Activated T-cell treated with anti-CD3 and anti-CD28 coated beads, Interleukin-2, amount 50 U/mL, for 24 hours (primary cell): Measurements from ENCODE around the gene SNRPD3.
A peak's percentile ranks its signal among the peaks of the same experiment; 100 is the strongest.
"Not testable (repeated sequence)": the region's sequence is repeated elsewhere in the genome, so short reads cannot be mapped to it uniquely, and the experiment has no call there.

Experiments used
- DNase-seq: peaks from one replicate; pipeline ENCODE4 v3.0.0-alpha.2; 2020
- H3K27ac Mint-ChIP-seq: 2 replicates; pipeline ENCODE4 v1.8.0; 2020; ENCODE audit warnings: mild to moderate bottlenecking, mixed read lengths
- H3K27me3 Mint-ChIP-seq: 2 replicates; pipeline ENCODE4 v1.8.0; 2020; ENCODE audit warnings: mixed read lengths
- H3K36me3 Mint-ChIP-seq: 2 replicates; pipeline ENCODE4 v1.8.0; 2020; ENCODE audit warnings: low read depth, mixed read lengths
- H3K4me1 Mint-ChIP-seq: 2 replicates; pipeline ENCODE4 v1.8.0; 2020; ENCODE audit warnings: low read depth, mixed read lengths
- H3K4me3 Mint-ChIP-seq: 2 replicates; pipeline ENCODE4 v1.8.0; 2020; ENCODE audit warnings: mild to moderate bottlenecking, moderate library complexity, mixed read lengths
- H3K9me3 Mint-ChIP-seq: 2 replicates; pipeline ENCODE4 v1.8.0; 2020; ENCODE audit warnings: mixed read lengths

Gene SNRPD3

GRCh38 chr22:24521791-24522245 lies 34.0 kb upstream of the SNRPD3 start:
- peaks cover 11% of the 10 kb centered on the region for H3K4me1 Mint-ChIP-seq
- H3K4me3 Mint-ChIP-seq: no peak overlapping the region
- no peak for DNase-seq
- H3K27ac Mint-ChIP-seq: peak overlapping the region; percentile 78
- no peaks in the 10 kb centered on the region for H3K9me3 Mint-ChIP-seq
- H3K36me3 Mint-ChIP-seq: no peaks in the 10 kb centered on the region
- no peaks in the 10 kb centered on the region for H3K27me3 Mint-ChIP-seq

GRCh38 chr22:24523873-24524272 lies 31.9 kb upstream of the SNRPD3 start:
- no peaks in the 10 kb centered on the region for H3K9me3 Mint-ChIP-seq
- H3K4me1 Mint-ChIP-seq: peaks cover 11% of the 10 kb centered on the region
- H3K27ac Mint-ChIP-seq: no peak overlapping the region
- H3K27me3 Mint-ChIP-seq: no peaks in the 10 kb centered on the region
- no peak for DNase-seq
- H3K4me3 Mint-ChIP-seq: no peak overlapping the region
- no peaks in the 10 kb centered on the region for H3K36me3 Mint-ChIP-seq

DNA sequence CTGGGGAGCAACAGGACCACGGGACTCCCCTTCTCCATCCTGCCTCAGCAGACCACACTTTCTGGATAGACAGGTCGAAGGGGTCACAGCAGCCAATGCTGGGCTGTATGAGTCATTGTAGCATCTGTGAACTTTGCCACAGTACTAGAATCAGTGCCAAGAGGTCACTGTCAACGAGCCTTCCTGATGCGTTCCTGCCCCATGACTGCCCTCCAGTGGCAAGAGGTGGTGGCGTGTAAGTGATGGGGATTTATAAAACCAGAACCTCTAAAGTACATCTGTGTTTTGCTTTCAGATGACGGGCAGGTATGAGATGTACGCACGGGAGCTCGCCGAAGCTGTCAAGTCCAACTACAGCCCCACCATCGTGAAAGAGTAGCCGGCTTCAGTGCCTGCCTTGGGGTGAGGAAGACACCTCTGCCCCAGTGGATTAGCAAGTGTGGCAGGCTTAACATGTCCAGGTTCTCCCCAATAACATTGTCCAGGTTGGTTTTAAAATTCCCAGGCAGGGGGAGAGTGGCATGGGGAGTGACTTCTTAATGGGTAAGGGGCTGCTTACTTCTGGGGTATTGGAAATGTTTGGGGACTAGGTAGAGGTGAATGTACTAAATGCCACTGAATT lies 30.3 kb upstream of the SNRPD3 start:
- H3K4me1 Mint-ChIP-seq: peaks cover 11% of the 10 kb centered on the region
- peak overlapping the region; percentile 26 for H3K27ac Mint-ChIP-seq
- no peaks in the 10 kb centered on the region for H3K9me3 Mint-ChIP-seq
- H3K4me3 Mint-ChIP-seq: no peak overlapping the region
- H3K36me3 Mint-ChIP-seq: no peaks in the 10 kb centered on the region
- H3K27me3 Mint-ChIP-seq: no peaks in the 10 kb centered on the region
- peak; percentile 83 for DNase-seq

- no peaks in the 10 kb centered on the region for H3K9me3 Mint-ChIP-seq
- no peaks in the 10 kb centered on the region for H3K27me3 Mint-ChIP-seq
- peaks cover 11% of the 10 kb centered on the region for H3K4me1 Mint-ChIP-seq
- no peaks in the 10 kb centered on the region for H3K36me3 Mint-ChIP-seq
- no peak overlapping the region for H3K27ac Mint-ChIP-seq
- H3K4me3 Mint-ChIP-seq: no peak overlapping the region
- DNase-seq: no peak
Measured at GRCh38 chr22:24526191-24526590, 29.6 kb upstream of the SNRPD3 start.

GRCh38 chr22:24529898-24530297 lies 25.9 kb upstream of the SNRPD3 start:
- no peaks in the 10 kb centered on the region for H3K36me3 Mint-ChIP-seq
- no peaks in the 10 kb centered on the region for H3K27me3 Mint-ChIP-seq
- H3K4me3 Mint-ChIP-seq: no peak overlapping the region
- no peak overlapping the region for H3K27ac Mint-ChIP-seq
- peaks cover 6% of the 10 kb centered on the region for H3K4me1 Mint-ChIP-seq
- no peaks in the 10 kb centered on the region for H3K9me3 Mint-ChIP-seq
- DNase-seq: no peak

GRCh38 chr22:24530968-24531367 lies 24.8 kb upstream of the SNRPD3 start:
- H3K36me3 Mint-ChIP-seq, H3K9me3 Mint-ChIP-seq, DNase-seq, H3K27ac Mint-ChIP-seq, H3K4me3 Mint-ChIP-seq, H3K4me1 Mint-ChIP-seq, H3K27me3 Mint-ChIP-seq: not testable (repeated sequence)

DNA sequence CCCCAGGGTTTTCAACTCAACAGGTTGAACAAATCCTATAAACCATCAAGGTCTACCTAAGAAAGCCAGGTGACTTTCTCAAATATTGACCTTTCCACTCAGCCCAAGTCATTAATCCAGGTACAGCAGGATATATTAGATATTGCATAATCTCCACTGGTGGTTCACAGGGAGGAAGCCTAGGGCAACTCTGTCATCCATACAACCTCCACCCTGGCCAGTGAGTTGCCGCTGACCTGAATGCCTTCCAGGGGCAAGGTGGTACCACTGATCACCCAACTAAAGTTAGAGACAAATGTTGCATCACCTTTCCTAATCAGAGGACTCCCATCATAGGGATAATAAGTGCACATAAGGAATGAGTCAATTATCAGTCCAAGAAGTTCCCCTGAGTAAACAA lies 23.7 kb upstream of the SNRPD3 start:
- H3K4me1 Mint-ChIP-seq: no peaks in the 10 kb centered on the region
- no peaks in the 10 kb centered on the region for H3K27me3 Mint-ChIP-seq

DNA sequence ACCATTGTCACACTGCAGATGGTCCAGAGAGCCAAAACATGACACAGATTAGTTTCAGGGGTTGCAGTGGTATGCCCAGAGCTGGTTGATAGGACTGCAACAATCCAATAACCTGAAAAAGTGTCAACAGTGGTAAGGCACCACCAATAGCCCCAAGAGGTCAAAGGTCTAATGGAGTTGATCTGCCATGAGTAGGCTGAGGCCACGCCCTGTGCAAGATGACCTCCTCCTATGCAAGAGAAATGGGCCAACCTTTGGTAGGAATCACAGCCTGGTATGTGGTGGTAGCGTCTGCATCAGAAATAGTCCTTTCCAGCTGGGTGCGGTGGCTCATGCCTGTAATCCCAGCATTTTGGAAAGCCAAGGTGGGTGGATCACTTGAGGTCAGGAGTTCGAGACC lies 20.5 kb upstream of the SNRPD3 start:
- Mint-ChIP-seq H3K27me3 (no peaks in the 10 kb centered on the region), H3K4me3 (no peak overlapping the region), H3K9me3 (no peaks in the 10 kb centered on the region), H3K4me1 (no peaks in the 10 kb centered on the region), H3K36me3 (peaks cover 13% of the 10 kb centered on the region), H3K27ac (no peak overlapping the region)
- no peak for DNase-seq

More for the DNA sequence above, 23.7 kb upstream of the SNRPD3 start:
- no peaks in the 10 kb centered on the region for H3K36me3 Mint-ChIP-seq
- H3K27ac Mint-ChIP-seq: no peak overlapping the region
- H3K9me3 Mint-ChIP-seq: no peaks in the 10 kb centered on the region
- DNase-seq: no peak
- no peak overlapping the region for H3K4me3 Mint-ChIP-seq

- Mint-ChIP-seq H3K27me3 (no peaks in the 10 kb centered on the region), H3K4me1 (no peaks in the 10 kb centered on the region), H3K4me3 (no peak overlapping the region), H3K27ac (no peak overlapping the region), H3K9me3 (no peaks in the 10 kb centered on the region), H3K36me3 (peaks cover 20% of the 10 kb centered on the region)
- no peak for DNase-seq
Measured at GRCh38 chr22:24536089-24536488, 19.7 kb upstream of the SNRPD3 start.

DNA sequence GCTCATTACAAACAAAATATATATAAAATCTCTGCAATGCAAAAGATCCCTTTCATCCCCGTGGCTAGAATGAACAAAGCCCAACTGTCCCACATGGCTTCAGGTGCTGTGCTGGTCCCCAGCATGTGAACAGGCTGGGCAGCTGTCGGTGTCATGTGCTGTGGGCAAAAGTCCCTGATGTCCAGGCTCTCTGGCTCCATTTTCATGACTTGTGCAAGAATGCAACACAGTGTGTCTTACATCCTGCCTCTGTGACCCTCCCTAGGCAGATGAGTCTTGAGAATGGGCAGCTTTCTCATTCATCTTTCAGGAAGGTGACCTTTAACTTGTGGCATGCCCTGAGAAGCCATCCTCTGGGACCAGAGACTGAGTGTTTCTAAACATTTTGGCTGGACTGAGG lies 15.3 kb upstream of the SNRPD3 start:
- Mint-ChIP-seq H3K36me3 (peaks cover 63% of the 10 kb centered on the region), H3K4me1 (no peaks in the 10 kb centered on the region), H3K9me3 (no peaks in the 10 kb centered on the region), H3K4me3 (no peak overlapping the region), H3K27me3 (no peaks in the 10 kb centered on the region), H3K27ac (no peak overlapping the region)
- DNase-seq: no peak

DNA sequence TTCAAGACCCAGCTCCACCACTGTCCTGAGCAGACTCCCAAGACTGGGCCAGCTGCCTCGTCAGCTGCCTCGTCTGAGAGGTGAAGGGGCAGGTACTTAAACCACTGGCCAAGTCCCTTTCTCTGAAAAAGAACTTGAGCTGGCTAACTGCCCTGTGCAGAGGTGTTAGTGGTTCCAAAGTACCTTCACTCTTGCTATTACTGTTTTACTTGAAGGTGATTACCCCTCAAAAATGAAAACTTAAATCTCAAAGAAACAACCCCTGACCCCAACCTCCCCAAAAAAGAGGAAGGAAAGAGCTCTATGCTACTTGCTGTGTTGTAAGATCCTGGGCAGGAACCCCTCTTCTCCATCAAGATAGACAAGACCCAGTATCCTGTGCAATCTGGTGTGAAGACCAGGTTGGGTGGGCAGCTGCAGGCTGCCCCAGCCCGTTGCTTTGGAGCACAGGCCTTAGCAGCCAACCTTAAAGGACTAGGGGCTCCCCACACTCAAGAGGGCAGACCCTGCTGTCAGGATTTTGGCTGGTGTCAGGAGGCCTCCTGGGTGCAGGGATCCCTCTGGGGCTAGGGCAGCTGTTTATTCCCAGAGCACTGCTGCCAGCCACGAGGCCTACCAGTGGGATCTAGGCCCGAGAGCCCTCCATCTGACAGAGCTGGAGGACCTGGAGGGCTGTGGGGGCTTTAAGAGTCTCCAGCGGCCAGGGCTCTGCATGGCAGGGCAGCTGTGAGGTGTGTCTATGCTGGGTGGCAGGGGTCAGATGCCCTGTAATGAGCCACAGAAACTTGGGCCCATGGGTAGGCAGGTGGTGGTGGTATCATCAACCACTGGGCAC lies 13.9 kb upstream of the SNRPD3 start:
- no peak overlapping the region for H3K4me3 Mint-ChIP-seq
- no peak overlapping the region for H3K27ac Mint-ChIP-seq
- H3K36me3 Mint-ChIP-seq: peaks cover 76% of the 10 kb centered on the region
- DNase-seq: no peak
- H3K9me3 Mint-ChIP-seq: no peaks in the 10 kb centered on the region
- H3K4me1 Mint-ChIP-seq: no peaks in the 10 kb centered on the region
- H3K27me3 Mint-ChIP-seq: no peaks in the 10 kb centered on the region

DNA sequence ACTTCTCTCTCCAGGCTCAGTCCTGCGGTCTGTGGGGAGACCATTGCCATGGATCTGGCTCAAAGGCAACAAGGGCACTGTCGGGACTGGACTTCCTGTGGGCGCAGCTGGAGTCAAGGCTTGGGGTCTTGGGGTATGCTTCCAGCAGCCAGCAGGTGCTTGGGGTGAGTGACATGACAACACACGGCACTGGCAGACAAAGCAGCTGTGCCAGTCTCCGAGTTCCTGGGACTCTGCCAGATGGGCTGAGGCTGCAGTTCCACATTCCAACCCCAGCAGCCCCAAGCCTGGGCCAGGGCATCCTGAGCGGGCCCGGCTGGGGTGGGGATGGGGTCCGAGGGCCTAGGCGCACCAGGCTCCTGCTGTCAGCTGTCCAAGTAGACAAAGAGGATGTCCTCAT lies 13.2 kb upstream of the SNRPD3 start:
- H3K27ac Mint-ChIP-seq: no peak overlapping the region
- no peaks in the 10 kb centered on the region for H3K27me3 Mint-ChIP-seq
- no peaks in the 10 kb centered on the region for H3K4me1 Mint-ChIP-seq
- H3K4me3 Mint-ChIP-seq: no peak overlapping the region
- peaks cover 83% of the 10 kb centered on the region for H3K36me3 Mint-ChIP-seq
- H3K9me3 Mint-ChIP-seq: no peaks in the 10 kb centered on the region
- DNase-seq: no peak

DNA sequence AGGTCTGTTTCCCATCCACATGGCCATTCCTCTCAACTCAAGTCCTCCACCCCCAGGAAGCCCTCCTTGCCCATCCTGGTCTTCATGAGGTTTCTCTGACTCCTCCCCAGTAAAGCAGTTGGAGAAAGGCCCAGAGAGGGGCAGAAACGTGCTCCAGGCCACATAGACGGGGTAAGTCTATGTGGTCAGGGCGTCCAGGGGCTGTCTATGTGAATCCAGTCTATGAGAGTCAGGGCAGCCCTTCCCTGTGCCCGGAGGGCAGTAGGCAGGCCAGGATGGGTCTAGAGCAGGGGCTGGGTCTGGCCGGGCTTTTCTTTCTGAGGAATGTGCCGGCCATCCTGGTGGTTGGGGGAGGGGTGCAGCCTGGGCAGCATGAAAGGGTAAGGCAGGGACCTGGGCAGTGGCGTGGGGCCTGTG lies 12.6 kb upstream of the SNRPD3 start:
- peaks cover 87% of the 10 kb centered on the region for H3K36me3 Mint-ChIP-seq
- H3K9me3 Mint-ChIP-seq: no peaks in the 10 kb centered on the region
- no peak overlapping the region for H3K4me3 Mint-ChIP-seq
- H3K4me1 Mint-ChIP-seq: no peaks in the 10 kb centered on the region
- no peak for DNase-seq
- H3K27ac Mint-ChIP-seq: no peak overlapping the region
- H3K27me3 Mint-ChIP-seq: no peaks in the 10 kb centered on the region

DNA sequence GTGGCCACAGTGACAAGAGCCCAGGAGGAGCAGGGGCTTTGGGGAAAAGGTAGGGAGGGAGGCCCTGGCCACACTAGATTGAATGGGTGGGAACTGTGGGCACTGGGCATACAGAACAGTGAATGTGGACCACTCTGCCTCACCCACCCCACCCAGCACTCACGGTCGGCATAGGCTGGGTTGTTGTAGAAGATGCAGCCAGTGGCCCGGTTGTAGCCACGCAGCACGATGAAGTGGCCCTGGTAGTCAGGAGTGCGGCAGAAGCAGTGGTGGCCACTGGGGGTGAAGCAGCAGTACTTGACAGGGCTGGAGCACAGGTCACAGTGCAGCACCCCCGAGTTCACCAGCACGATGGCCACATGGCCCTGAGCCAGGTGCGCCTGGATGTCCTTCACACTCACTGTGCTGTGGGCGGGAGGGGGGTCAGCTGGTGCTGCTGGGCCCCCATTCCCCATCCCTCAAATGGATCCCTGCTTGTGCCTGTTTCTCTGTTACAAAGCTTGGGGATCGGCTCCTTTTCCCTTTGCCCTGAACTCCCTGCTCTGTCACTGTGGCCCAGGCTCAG lies 12.0 kb upstream of the SNRPD3 start:
- Mint-ChIP-seq H3K4me3 (no peak overlapping the region), H3K36me3 (peaks cover 92% of the 10 kb centered on the region), H3K9me3 (no peaks in the 10 kb centered on the region), H3K27ac (no peak overlapping the region), H3K27me3 (no peaks in the 10 kb centered on the region), H3K4me1 (no peaks in the 10 kb centered on the region)
- DNase-seq: no peak

- no peak for DNase-seq
- peaks cover 28% of the 10 kb centered on the region for H3K4me1 Mint-ChIP-seq
- peaks cover 89% of the 10 kb centered on the region for H3K36me3 Mint-ChIP-seq
- H3K27ac Mint-ChIP-seq: peak overlapping the region; percentile 4
- no peak overlapping the region for H3K4me3 Mint-ChIP-seq
- no peaks in the 10 kb centered on the region for H3K9me3 Mint-ChIP-seq
- no peaks in the 10 kb centered on the region for H3K27me3 Mint-ChIP-seq
Measured at GRCh38 chr22:24548812-24549211, 7.0 kb upstream of the SNRPD3 start.
